Trophoblast cell (in vitro differentiated cells and primary cell): ENCODE data around the gene DLG2.

Source experiments
- DNase-seq, 2 donors: peaks; one replicate each; pipeline ENCODE4 v3.0.0-alpha.2; 2016
- H2AFZ ChIP-seq: 2 replicates; pipeline ENCODE4 v1.6.1; 2013; ENCODE audit warnings: low read length, moderate library complexity, mild to moderate bottlenecking; ENCODE audit not compliant: insufficient read depth, poor library complexity
- H2AK5ac ChIP-seq: 2 replicates; pipeline ENCODE4 v1.6.1; 2013; ENCODE audit warnings: mild to moderate bottlenecking, low read length
- H2BK120ac ChIP-seq: 2 replicates; pipeline ENCODE4 v1.6.1; 2013; ENCODE audit warnings: low read length, mild to moderate bottlenecking, moderate library complexity; ENCODE audit not compliant: insufficient read depth, poor library complexity
- H2BK12ac ChIP-seq: 2 replicates; pipeline ENCODE4 v1.6.1; 2013; ENCODE audit warnings: mild to moderate bottlenecking, low read length, moderate library complexity
- H2BK5ac ChIP-seq: 2 replicates; pipeline ENCODE4 v1.6.1; 2013; ENCODE audit warnings: low read length, low read depth, moderate library complexity, mild to moderate bottlenecking; ENCODE audit not compliant: poor library complexity
- H3K14ac ChIP-seq: 2 replicates; pipeline ENCODE4 v1.6.1; 2013; ENCODE audit warnings: mild to moderate bottlenecking, low read length
- H3K18ac ChIP-seq: 2 replicates; pipeline ENCODE4 v1.6.1; 2013; ENCODE audit warnings: mild to moderate bottlenecking, low read length
- H3K23ac ChIP-seq: 2 replicates; pipeline ENCODE4 v1.6.1; 2013; ENCODE audit warnings: low read length
- H3K27ac ChIP-seq: 2 replicates; pipeline ENCODE4 v1.5.1; 2013; ENCODE audit warnings: low read depth, mild to moderate bottlenecking, inconsistent platforms, low read length, moderate library complexity
- H3K27me3 ChIP-seq: 2 replicates; pipeline ENCODE4 v1.6.1; 2013; ENCODE audit warnings: inconsistent platforms, mild to moderate bottlenecking, low read length, moderate library complexity; ENCODE audit not compliant: insufficient read depth
- H3K36me3 ChIP-seq, 2 experiments: 1 replicate in 1 of 2; 2 replicates in 1 of 2; pipeline ENCODE4 v1.6.1; 2013; ENCODE audit warnings: low read length in 2 of 2, mild to moderate bottlenecking in 2 of 2, moderate library complexity in 1 of 2; ENCODE audit not compliant: insufficient read depth in 2 of 2, control insufficient read depth in 1 of 2
- H3K4ac ChIP-seq: 2 replicates; pipeline ENCODE4 v1.6.1; 2013; ENCODE audit warnings: low read depth, mild to moderate bottlenecking, low read length, moderate library complexity
- H3K4me1 ChIP-seq, 2 experiments: 1 replicate in 1 of 2; 2 replicates in 1 of 2; pipeline ENCODE4 v1.6.1; 2013; ENCODE audit warnings: low read length in 2 of 2, mild to moderate bottlenecking in 2 of 2, moderate library complexity in 1 of 2; ENCODE audit not compliant: insufficient read depth in 2 of 2, control insufficient read depth in 1 of 2
- H3K4me2 ChIP-seq: 2 replicates; pipeline ENCODE4 v1.6.1; 2013; ENCODE audit warnings: inconsistent platforms, mild to moderate bottlenecking, low read length, moderate library complexity
- H3K4me3 ChIP-seq: 2 replicates; pipeline ENCODE4 v1.5.1; 2013; ENCODE audit warnings: mild to moderate bottlenecking, low read depth, low read length, inconsistent platforms
- H3K79me1 ChIP-seq: one replicate; pipeline ENCODE4 v1.6.1; 2013; ENCODE audit warnings: low read length
- H3K79me2 ChIP-seq: 2 replicates; pipeline ENCODE4 v1.6.1; 2013; ENCODE audit warnings: low read length, mild to moderate bottlenecking; ENCODE audit not compliant: control insufficient read depth, insufficient read depth, poor library complexity
- H3K9ac ChIP-seq: 2 replicates; pipeline ENCODE4 v1.6.1; 2013; ENCODE audit warnings: mild to moderate bottlenecking, low read length
- H3K9me3 ChIP-seq: 2 replicates; pipeline ENCODE4 v1.6.1; 2013; ENCODE audit warnings: low read depth, mild to moderate bottlenecking, control low read depth, inconsistent platforms, low read length; ENCODE audit not compliant: insufficient read depth
- H4K12ac ChIP-seq: 2 replicates; pipeline ENCODE4 v1.6.1; 2013; ENCODE audit warnings: low read depth, mild to moderate bottlenecking, low read length, moderate library complexity
- H4K8ac ChIP-seq: 2 replicates; pipeline ENCODE4 v1.6.1; 2013; ENCODE audit warnings: low read depth, mild to moderate bottlenecking, low read length, moderate library complexity
- H4K91ac ChIP-seq: one replicate; pipeline ENCODE4 v1.6.1; 2013; ENCODE audit warnings: low read depth, mild to moderate bottlenecking, low read length, moderate library complexity
- WGBS: extraction: QIAGEN DNeasy Blood & Tissue Kit; methylation state at CpG from one replicate; pipeline ENCODE4 v1.1.7; 2013; ENCODE audit warnings: missing lambda C conversion rate; ENCODE audit not compliant: insufficient read length, insufficient coverage; ENCODE audit errors: extremely low coverage; 5-methylcytosine and 5-hydroxymethylcytosine counted together

The DLG2 gene

GRCh38 chr11:84145616-84146185 lies 1481.4 kb downstream of the DLG2 start:
- H2BK12ac ChIP-seq, result no peak overlapping the region

DNA sequence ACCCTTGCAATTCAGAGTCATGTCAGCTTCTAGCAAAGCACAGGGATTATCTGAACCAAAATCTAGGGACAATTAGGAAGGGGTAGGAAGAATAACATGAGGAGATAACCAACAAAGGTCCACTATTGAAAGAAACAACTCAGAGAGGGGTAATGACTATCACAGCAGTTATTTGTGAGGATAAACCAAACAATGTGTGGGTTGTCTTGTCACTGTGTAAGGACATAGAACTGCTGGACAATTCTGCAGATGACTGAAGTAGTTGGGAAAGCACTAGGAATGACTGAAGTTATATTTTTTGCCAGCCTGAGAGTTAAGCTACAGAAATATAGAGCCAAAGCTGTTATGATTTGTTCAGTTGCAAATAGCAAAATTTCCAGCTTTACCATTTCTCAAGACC lies 1482.6 kb downstream of the DLG2 start:
- Histone ChIP-seq H3K4ac (no peak overlapping the region), H2BK12ac (no peak overlapping the region), H3K4me3 (no peak overlapping the region), H3K9ac (no peak overlapping the region), H3K27me3 (no peaks in the 10 kb centered on the region), H2BK5ac (no peak overlapping the region), H2BK120ac (no peak overlapping the region), H3K23ac (no peak overlapping the region), H4K12ac (no peak overlapping the region), H3K79me1 (no peaks in the 10 kb centered on the region), H2AK5ac (no peak overlapping the region), H3K36me3 (no peaks in the 10 kb centered on the region), H2AFZ (no peak overlapping the region), H4K8ac (no peak overlapping the region), H3K18ac (no peak overlapping the region), H3K27ac (no peak overlapping the region), H3K79me2 (no peaks in the 10 kb centered on the region), H3K9me3 (no peaks in the 10 kb centered on the region), H4K91ac (no peak overlapping the region), H3K4me1 (no peaks in the 10 kb centered on the region), H3K4me2 (no peak overlapping the region), H3K14ac (no peak overlapping the region)
- no peak for DNase-seq

More at GRCh38 chr11:84145616-84146185, 1481.4 kb downstream of the DLG2 start:
- WGBS, result no CpG with 5 or more reads among the region's 4 CpGs
- Histone ChIP-seq H4K91ac (no peak overlapping the region), H3K79me1 (no peaks in the 10 kb centered on the region), H2BK120ac (no peak overlapping the region), H3K9ac (no peak overlapping the region), H3K18ac (no peak overlapping the region), H3K9me3 (no peaks in the 10 kb centered on the region), H3K23ac (no peak overlapping the region), H3K4me1 (no peaks in the 10 kb centered on the region), H3K27ac (no peak overlapping the region), H3K79me2 (no peaks in the 10 kb centered on the region), H3K14ac (no peak overlapping the region), H2AK5ac (no peak overlapping the region), H3K4me2 (no peak overlapping the region), H4K12ac (no peak overlapping the region), H4K8ac (no peak overlapping the region), H3K27me3 (no peaks in the 10 kb centered on the region), H3K4ac (no peak overlapping the region), H3K36me3 (no peaks in the 10 kb centered on the region), H2AFZ (no peak overlapping the region), H3K4me3 (no peak overlapping the region), H2BK5ac (no peak overlapping the region)
- DNase-seq, result no peak

GRCh38 chr11:84142411-84142810 lies 1484.7 kb downstream of the DLG2 start:
- Histone ChIP-seq H2BK5ac (no peak overlapping the region), H2BK120ac (no peak overlapping the region), H3K4me3 (no peak overlapping the region), H3K4me2 (no peak overlapping the region), H3K79me2 (no peaks in the 10 kb centered on the region), H3K4ac (no peak overlapping the region), H4K8ac (no peak overlapping the region), H3K36me3 (no peaks in the 10 kb centered on the region), H2AK5ac (no peak overlapping the region), H3K14ac (no peak overlapping the region), H3K79me1 (no peaks in the 10 kb centered on the region), H3K18ac (no peak overlapping the region), H3K23ac (no peak overlapping the region), H3K27me3 (no peaks in the 10 kb centered on the region), H2AFZ (no peak overlapping the region), H3K27ac (no peak overlapping the region), H3K9me3 (no peaks in the 10 kb centered on the region), H3K4me1 (no peaks in the 10 kb centered on the region), H2BK12ac (no peak overlapping the region), H4K91ac (no peak overlapping the region), H3K9ac (no peak overlapping the region), H4K12ac (no peak overlapping the region)
- WGBS, result no CpG with 5 or more reads among the region's 3 CpGs
- no peak for DNase-seq

DNA sequence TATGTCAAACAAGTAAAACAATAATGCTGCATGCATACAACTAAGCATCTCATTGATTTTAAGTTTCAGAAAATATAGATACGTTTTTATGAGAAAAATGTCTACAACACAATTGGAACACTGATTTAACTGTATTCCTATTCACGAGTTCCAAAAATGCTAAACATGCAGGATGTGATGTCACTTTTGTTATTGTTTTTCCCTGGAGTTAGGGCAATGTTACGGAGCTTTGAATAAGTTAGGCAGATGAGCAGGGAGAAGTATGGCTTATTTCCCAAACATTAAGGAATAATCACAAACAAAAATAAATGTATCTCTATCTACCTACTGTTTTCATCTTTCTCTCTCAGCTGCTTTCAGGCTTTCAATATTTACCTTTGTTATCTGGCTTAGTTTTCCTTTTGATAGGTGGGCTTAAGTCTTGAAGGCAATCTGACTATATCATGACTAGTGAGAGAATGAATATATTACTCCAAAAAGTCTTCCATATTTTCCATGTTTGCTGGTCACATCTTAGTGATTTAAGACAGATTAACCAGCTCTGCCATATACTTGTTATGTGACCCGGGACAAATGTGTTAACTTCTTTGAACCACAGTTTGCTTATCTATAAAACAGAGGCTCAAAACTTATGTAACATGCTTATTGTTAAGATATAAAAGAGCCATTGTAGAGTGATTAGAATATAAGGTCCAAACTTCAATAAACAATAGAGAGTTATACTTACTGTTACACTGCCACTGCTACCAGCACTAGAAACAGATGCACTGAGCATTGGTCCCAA lies 1486.6 kb downstream of the DLG2 start:
- no peak overlapping the region for H3K4ac ChIP-seq
- no peaks in the 10 kb centered on the region for H3K79me2 ChIP-seq
- H3K9ac ChIP-seq, result no peak overlapping the region
- H3K4me3 ChIP-seq, result no peak overlapping the region
- no peak overlapping the region for H4K12ac ChIP-seq
- no peak overlapping the region for H2AK5ac ChIP-seq
- H4K91ac ChIP-seq, result no peak overlapping the region
- H3K36me3 ChIP-seq, result no peaks in the 10 kb centered on the region
- H4K8ac ChIP-seq, result no peak overlapping the region
- WGBS, result no CpG with 5 or more reads among the region's 4 CpGs
- H3K4me1 ChIP-seq, result no peaks in the 10 kb centered on the region
- H3K23ac ChIP-seq, result no peak overlapping the region
- H2BK12ac ChIP-seq, result no peak overlapping the region
- no peak overlapping the region for H3K4me2 ChIP-seq
- H3K14ac ChIP-seq, result no peak overlapping the region
- H2BK5ac ChIP-seq, result no peak overlapping the region
- no peaks in the 10 kb centered on the region for H3K79me1 ChIP-seq
- H3K9me3 ChIP-seq, result no peaks in the 10 kb centered on the region
- H3K27ac ChIP-seq, result no peak overlapping the region
- H3K27me3 ChIP-seq, result no peaks in the 10 kb centered on the region
- no peak overlapping the region for H3K18ac ChIP-seq
- DNase-seq, result no peak
- H2AFZ ChIP-seq, result no peak overlapping the region
- H2BK120ac ChIP-seq, result no peak overlapping the region
